CD4-positive, CD25-positive, alpha-beta regulatory T cell (primary cell): ENCODE measurements around the gene UBE2D4. TPM values are rescaled to one million over a fixed set of nuclear protein-coding genes. Genes with fewer than 3 reads are reported as not detected.

Experiments
- ATAC-seq, 2 donors: fragments of 150-1000 bp; cut with Tn5 transposase; one replicate each; pipeline ENCODE4 v1.10.0; 2021; ENCODE audit warnings: low read depth in 2 of 2, moderate number of reproducible peaks in 2 of 2, moderate library complexity in 1 of 2
- DNase-seq, 3 donors: peaks; one replicate each; pipeline versions ENCODE4 v3.0.0 to v3.0.0-alpha.2; 2012 to 2022; ENCODE audit warnings: mixed read lengths in 1 of 3
- H3K27ac ChIP-seq: one replicate; pipeline ENCODE4 v1.7.0; 2013; ENCODE audit warnings: mild to moderate bottlenecking, low read length; ENCODE audit not compliant: insufficient read depth, poor library complexity, severe bottlenecking
- H3K27me3 ChIP-seq: one replicate; pipeline ENCODE4 v1.7.0; 2013; ENCODE audit warnings: low read length; ENCODE audit not compliant: control insufficient read depth, insufficient read depth
- H3K36me3 ChIP-seq: one replicate; pipeline ENCODE4 v1.7.0; 2013; ENCODE audit warnings: mild to moderate bottlenecking, low read length, moderate library complexity; ENCODE audit not compliant: control insufficient read depth, insufficient read depth
- H3K4me1 ChIP-seq: 2 replicates; pipeline ENCODE4 v1.7.0; 2013; ENCODE audit warnings: mild to moderate bottlenecking, low read length; ENCODE audit not compliant: insufficient read depth, control insufficient read depth, poor library complexity, severe bottlenecking
- H3K4me3 ChIP-seq: one replicate; pipeline ENCODE4 v1.7.0; 2013; ENCODE audit warnings: low read depth, mild to moderate bottlenecking, low read length, moderate library complexity
- H3K9me3 ChIP-seq, 2 experiments: 1 replicate in 1 of 2; 2 replicates in 1 of 2; pipeline ENCODE4 v1.7.0; 2013; ENCODE audit warnings: low read length in 2 of 2, mild to moderate bottlenecking in 1 of 2, moderate library complexity in 1 of 2; ENCODE audit not compliant: control insufficient read depth in 2 of 2
- H3K27ac Mint-ChIP-seq, 3 donors: one replicate each; pipeline ENCODE4 v1.8.0; 2020 to 2022; ENCODE audit warnings: mild to moderate bottlenecking in 3 of 3, mixed read lengths in 3 of 3, moderate library complexity in 2 of 3
- H3K27me3 Mint-ChIP-seq: one replicate; pipeline ENCODE4 v1.8.0; 2022; ENCODE audit warnings: mild to moderate bottlenecking, mixed read lengths
- H3K36me3 Mint-ChIP-seq: one replicate; pipeline ENCODE4 v1.8.0; 2020; ENCODE audit warnings: mixed read lengths
- H3K4me1 Mint-ChIP-seq, 4 donors: one replicate each; pipeline ENCODE4 v1.8.0; 2020 to 2022; ENCODE audit warnings: mixed read lengths in 4 of 4, mild to moderate bottlenecking in 1 of 4
- H3K4me3 Mint-ChIP-seq, 4 donors: one replicate each; pipeline ENCODE4 v1.8.0; 2020 to 2022; ENCODE audit warnings: mild to moderate bottlenecking in 4 of 4, mixed read lengths in 4 of 4, moderate library complexity in 3 of 4
- H3K9me3 Mint-ChIP-seq, 7 donors: one replicate each; pipeline ENCODE4 v1.8.0; 2020 to 2022; ENCODE audit warnings: mixed read lengths in 7 of 7, mild to moderate bottlenecking in 3 of 7, moderate library complexity in 2 of 7
- polyA plus RNA-seq, 4 donors: library from polyadenylated mRNA; unstranded; fragments of 300-500 nt; fragmentation: Illumina TruSeq; gene quantifications; one replicate each; pipeline ENCODE4 v1.2.3, GENCODE V29; 2021
- total RNA-seq: library from RNA; stranded (reverse); gene quantifications from one replicate; pipeline ENCODE4 v1.2.3, GENCODE V29; 2022

Gene UBE2D4
- total and polyA plus RNA-seq, 5 donors from 2014 or later: 10.6 to 15.5 (median 13.3) TPM

GRCh38 chr7:43922726-43923125, 3.5 kb upstream of the UBE2D4 start:
- peaks cover 0 to 1% (median 0%) of the 10 kb centered on the region in 7 donors for H3K9me3 Mint-ChIP-seq
- peaks cover 7% of the 10 kb centered on the region for H3K36me3 ChIP-seq
- no peaks in the 10 kb centered on the region for H3K27me3 Mint-ChIP-seq
- DNase-seq (no peak), ATAC-seq (no peak)
- H3K4me3 ChIP-seq: no peak overlapping the region
- H3K4me1 ChIP-seq: peaks cover 14% of the 10 kb centered on the region
- H3K4me1 Mint-ChIP-seq: peaks cover 14 to 50% (median 24%) of the 10 kb centered on the region in 4 donors
- H3K9me3 ChIP-seq: no peaks in the 10 kb centered on the region
- H3K36me3 Mint-ChIP-seq: peaks cover 24% of the 10 kb centered on the region
- H3K27me3 ChIP-seq: no peaks in the 10 kb centered on the region
- H3K4me3 Mint-ChIP-seq: no peak overlapping the region
- H3K27ac Mint-ChIP-seq: peak overlapping the region in 1 of 3 donors; percentile 89
- no peak overlapping the region for H3K27ac ChIP-seq

GRCh38 chr7:43926798-43927123, 525 bp downstream of the UBE2D4 start:
- Mint-ChIP-seq H3K9me3 (peaks cover 0 to 1% (median 0%) of the 10 kb centered on the region in 7 donors), H3K4me1 (peaks cover 10 to 53% (median 21%) of the 10 kb centered on the region in 4 donors), H3K27me3 (no peaks in the 10 kb centered on the region), H3K36me3 (peaks cover 11% of the 10 kb centered on the region), H3K4me3 (peak overlapping the region; percentile 90 to 94 (median 90)), H3K27ac (peak overlapping the region in 2 of 3 donors; percentile 93 to 95)
- peak overlapping the region; percentile 90 for H3K4me3 ChIP-seq
- no peaks in the 10 kb centered on the region for H3K27me3 ChIP-seq
- no peak for ATAC-seq
- peak overlapping the region; percentile 92 for H3K27ac ChIP-seq
- DNase-seq: no peak
- H3K36me3 ChIP-seq: no peaks in the 10 kb centered on the region
- H3K9me3 ChIP-seq: no peaks in the 10 kb centered on the region
- H3K4me1 ChIP-seq: peaks cover 14% of the 10 kb centered on the region

GRCh38 chr7:43927810-43928209, 1.6 kb downstream of the UBE2D4 start:
- Mint-ChIP-seq H3K27me3 (no peaks in the 10 kb centered on the region), H3K36me3 (peaks cover 11% of the 10 kb centered on the region), H3K9me3 (peaks cover 0 to 1% (median 0%) of the 10 kb centered on the region in 7 donors), H3K4me1 (peaks cover 10 to 47% (median 16%) of the 10 kb centered on the region in 4 donors), H3K27ac (peak overlapping the region in 2 of 3 donors; percentile 79 to 93), H3K4me3 (peak overlapping the region; percentile 54 to 90 (median 60))
- DNase-seq (no peak), ATAC-seq (no peak)
- H3K4me1 ChIP-seq: peaks cover 14% of the 10 kb centered on the region
- no peaks in the 10 kb centered on the region for H3K36me3 ChIP-seq
- no peaks in the 10 kb centered on the region for H3K27me3 ChIP-seq
- H3K9me3 ChIP-seq: no peaks in the 10 kb centered on the region
- H3K27ac ChIP-seq: peak overlapping the region; percentile 92
- H3K4me3 ChIP-seq: no peak overlapping the region

- H3K9me3 ChIP-seq: no peaks in the 10 kb centered on the region
- no peak overlapping the region for H3K27ac ChIP-seq
- no peaks in the 10 kb centered on the region for H3K36me3 ChIP-seq
- Mint-ChIP-seq H3K4me3 (peak overlapping the region in 2 of 4 donors; percentile 15 to 21), H3K36me3 (peaks cover 7% of the 10 kb centered on the region), H3K4me1 (peaks cover 4 to 35% (median 9%) of the 10 kb centered on the region in 4 donors), H3K27ac (peak overlapping the region in 1 of 3 donors; percentile 1), H3K9me3 (no peaks in the 10 kb centered on the region), H3K27me3 (no peaks in the 10 kb centered on the region)
- no peak overlapping the region for H3K4me3 ChIP-seq
- H3K27me3 ChIP-seq: no peaks in the 10 kb centered on the region
- H3K4me1 ChIP-seq: peaks cover 14% of the 10 kb centered on the region
- ATAC-seq (no peak), DNase-seq (no peak)
Observed at GRCh38 chr7:43929529-43930457, 3.6 kb downstream of the UBE2D4 start.

- Histone ChIP-seq H3K4me1 (peaks cover 9% of the 10 kb centered on the region), H3K27ac (no peak overlapping the region), H3K9me3 (no peaks in the 10 kb centered on the region), H3K36me3 (no peaks in the 10 kb centered on the region), H3K27me3 (no peaks in the 10 kb centered on the region), H3K4me3 (no peak overlapping the region)
- no peaks in the 10 kb centered on the region for H3K9me3 Mint-ChIP-seq
- DNase-seq (peak in 1 of 3 donors; percentile 20), ATAC-seq (no peak)
- peaks cover 7% of the 10 kb centered on the region for H3K36me3 Mint-ChIP-seq
- H3K27ac Mint-ChIP-seq: no peak overlapping the region
- no peaks in the 10 kb centered on the region for H3K27me3 Mint-ChIP-seq
- peaks cover 0 to 24% (median 4%) of the 10 kb centered on the region in 4 donors for H3K4me1 Mint-ChIP-seq
- peak overlapping the region in 1 of 4 donors; percentile 65 for H3K4me3 Mint-ChIP-seq
Observed at GRCh38 chr7:43931346-43931745, 5.1 kb downstream of the UBE2D4 start.

GRCh38 chr7:43933902-43934560, 7.8 kb downstream of the UBE2D4 start:
- Mint-ChIP-seq H3K36me3 (peaks cover 2% of the 10 kb centered on the region), H3K27me3 (no peaks in the 10 kb centered on the region), H3K9me3 (no peaks in the 10 kb centered on the region), H3K4me3 (no peak overlapping the region), H3K4me1 (peaks cover 0 to 4% (median 1%) of the 10 kb centered on the region in 4 donors), H3K27ac (no peak overlapping the region)
- DNase-seq (no peak), ATAC-seq (no peak)
- H3K27ac ChIP-seq: no peak overlapping the region
- no peaks in the 10 kb centered on the region for H3K36me3 ChIP-seq
- no peaks in the 10 kb centered on the region for H3K4me1 ChIP-seq
- no peaks in the 10 kb centered on the region for H3K27me3 ChIP-seq
- H3K9me3 ChIP-seq: no peaks in the 10 kb centered on the region
- no peak overlapping the region for H3K4me3 ChIP-seq

GRCh38 chr7:43937444-43937843, 11.2 kb downstream of the UBE2D4 start:
- Mint-ChIP-seq H3K4me1 (no peaks in the 10 kb centered on the region), H3K4me3 (no peak overlapping the region), H3K9me3 (no peaks in the 10 kb centered on the region), H3K27me3 (no peaks in the 10 kb centered on the region), H3K36me3 (no peaks in the 10 kb centered on the region), H3K27ac (no peak overlapping the region)
- H3K27ac ChIP-seq: no peak overlapping the region
- H3K27me3 ChIP-seq: no peaks in the 10 kb centered on the region
- H3K4me1 ChIP-seq: no peaks in the 10 kb centered on the region
- H3K4me3 ChIP-seq: no peak overlapping the region
- ATAC-seq (no peak), DNase-seq (no peak)
- no peaks in the 10 kb centered on the region for H3K36me3 ChIP-seq
- no peaks in the 10 kb centered on the region for H3K9me3 ChIP-seq
